T-helper 2 cell treated with Interferon-gamma antibody and Interleukin-4, amounts not matched to agents 5 μg/mL and 100 μg/mL, for 36 hours (primary cell): Measurements from ENCODE around the gene FKTN.
"Not testable (repeated sequence)": the region's sequence is repeated elsewhere in the genome, so short reads cannot be mapped to it uniquely, and the experiment has no call there.

Experiments
- DNase-seq: peaks from one replicate; pipeline ENCODE4 v3.0.0; 2021; ENCODE audit warnings: low spot score
- H3K27ac Mint-ChIP-seq: one replicate; pipeline ENCODE4 v1.8.0; 2021; ENCODE audit warnings: mild to moderate bottlenecking, mixed read lengths
- H3K27me3 Mint-ChIP-seq: one replicate; pipeline ENCODE4 v1.8.0; 2021; ENCODE audit warnings: low read depth, mixed read lengths
- H3K36me3 Mint-ChIP-seq: one replicate; pipeline ENCODE4 v1.8.0; 2021; ENCODE audit warnings: low read depth, mixed read lengths
- H3K4me1 Mint-ChIP-seq: one replicate; pipeline ENCODE4 v1.8.0; 2021; ENCODE audit warnings: low read depth, mixed read lengths
- H3K4me3 Mint-ChIP-seq: one replicate; pipeline ENCODE4 v1.8.0; 2022; ENCODE audit warnings: mild to moderate bottlenecking, moderate library complexity, mixed read lengths
- H3K9me3 Mint-ChIP-seq: one replicate; pipeline ENCODE4 v1.8.0; 2021; ENCODE audit warnings: mixed read lengths

The FKTN gene

GRCh38 chr9:105557804-105558610 lies at the start of gene FKTN:
Gene FKTN (plus strand): TSS chr9:105558131. CDS start chr9:105575033, 16,902 bp downstream.
- peak; percentile 81 for DNase-seq
- Mint-ChIP-seq H3K9me3 (peaks cover 18% of the 10 kb centered on the region), H3K27me3 (no peaks in the 10 kb centered on the region), H3K36me3 (peaks cover 24% of the 10 kb centered on the region), H3K4me3 (peak within 1 kb of the TSS; percentile 93), H3K4me1 (peaks cover 13% of the 10 kb centered on the region), H3K27ac (peak within 1 kb of the TSS; percentile 69)

DNA sequence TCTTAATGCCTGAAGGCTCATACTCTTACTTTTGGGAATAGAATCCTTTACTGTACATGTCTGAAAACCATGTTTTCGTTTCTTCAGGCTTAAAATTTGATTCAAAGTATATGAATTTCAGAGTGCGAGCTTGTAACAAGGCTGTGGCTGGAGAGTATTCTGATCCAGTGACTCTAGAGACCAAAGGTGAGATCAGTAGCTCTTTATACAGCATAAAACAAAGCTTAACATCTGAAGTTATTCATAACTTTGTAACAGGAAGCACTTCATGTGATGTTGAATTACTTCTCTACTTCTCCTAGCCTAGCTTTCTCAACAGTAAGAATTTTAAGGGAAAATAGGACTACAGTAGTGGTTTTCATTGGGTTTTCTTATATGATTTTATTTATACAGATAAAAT lies 49.4 kb upstream of the FKTN start:
- Mint-ChIP-seq H3K27ac (no peak overlapping the region), H3K4me1 (peaks cover 5% of the 10 kb centered on the region), H3K9me3 (no peaks in the 10 kb centered on the region), H3K27me3 (no peaks in the 10 kb centered on the region), H3K36me3 (no peaks in the 10 kb centered on the region), H3K4me3 (no peak overlapping the region)
- DNase-seq, result no peak

DNA sequence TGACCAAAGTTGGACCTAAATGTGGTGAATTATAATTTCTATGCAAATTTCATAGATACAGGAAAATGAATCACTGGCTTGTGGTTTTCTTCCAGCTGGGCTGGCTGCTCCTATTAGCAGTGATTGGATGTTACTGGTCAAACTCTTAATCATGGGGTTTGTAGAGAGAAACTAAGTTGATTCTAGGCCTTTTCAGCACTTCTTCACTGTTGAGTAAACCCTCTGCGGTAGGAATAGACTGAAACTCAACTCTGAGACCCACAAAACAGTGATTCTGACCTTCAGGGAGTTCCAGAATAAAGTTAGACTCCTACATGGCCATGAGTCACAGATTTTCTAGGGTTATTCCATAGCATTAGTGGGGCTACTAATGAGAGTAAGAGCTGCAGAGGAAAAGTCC lies 47.9 kb upstream of the FKTN start:
- H3K4me1 Mint-ChIP-seq, result no peaks in the 10 kb centered on the region
- no peaks in the 10 kb centered on the region for H3K27me3 Mint-ChIP-seq
- H3K36me3 Mint-ChIP-seq, result no peaks in the 10 kb centered on the region
- no peak overlapping the region for H3K27ac Mint-ChIP-seq
- no peaks in the 10 kb centered on the region for H3K9me3 Mint-ChIP-seq
- H3K4me3 Mint-ChIP-seq, result no peak overlapping the region
- no peak for DNase-seq

DNA sequence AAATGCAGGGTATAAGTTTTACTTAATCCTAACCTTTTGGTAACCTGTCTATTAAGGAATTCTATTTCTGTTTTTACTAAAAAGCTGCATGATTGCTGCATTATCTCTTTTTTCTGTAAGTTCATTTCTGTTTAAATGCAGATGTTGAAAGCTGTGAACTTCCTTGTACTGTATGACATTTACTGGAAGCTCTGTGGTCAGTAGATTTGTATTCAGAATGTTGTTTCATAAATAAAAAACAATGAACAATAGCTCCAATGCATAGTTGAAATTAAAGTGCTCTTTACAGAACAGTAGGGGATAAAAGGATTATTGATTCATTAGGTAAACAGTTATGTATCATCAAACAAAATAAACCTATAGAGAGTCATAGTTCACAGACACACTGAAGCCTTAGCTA lies 46.5 kb upstream of the FKTN start:
- Mint-ChIP-seq H3K9me3 (no peaks in the 10 kb centered on the region), H3K36me3 (no peaks in the 10 kb centered on the region), H3K27ac (no peak overlapping the region), H3K4me1 (no peaks in the 10 kb centered on the region), H3K4me3 (no peak overlapping the region), H3K27me3 (no peaks in the 10 kb centered on the region)
- no peak for DNase-seq

DNA sequence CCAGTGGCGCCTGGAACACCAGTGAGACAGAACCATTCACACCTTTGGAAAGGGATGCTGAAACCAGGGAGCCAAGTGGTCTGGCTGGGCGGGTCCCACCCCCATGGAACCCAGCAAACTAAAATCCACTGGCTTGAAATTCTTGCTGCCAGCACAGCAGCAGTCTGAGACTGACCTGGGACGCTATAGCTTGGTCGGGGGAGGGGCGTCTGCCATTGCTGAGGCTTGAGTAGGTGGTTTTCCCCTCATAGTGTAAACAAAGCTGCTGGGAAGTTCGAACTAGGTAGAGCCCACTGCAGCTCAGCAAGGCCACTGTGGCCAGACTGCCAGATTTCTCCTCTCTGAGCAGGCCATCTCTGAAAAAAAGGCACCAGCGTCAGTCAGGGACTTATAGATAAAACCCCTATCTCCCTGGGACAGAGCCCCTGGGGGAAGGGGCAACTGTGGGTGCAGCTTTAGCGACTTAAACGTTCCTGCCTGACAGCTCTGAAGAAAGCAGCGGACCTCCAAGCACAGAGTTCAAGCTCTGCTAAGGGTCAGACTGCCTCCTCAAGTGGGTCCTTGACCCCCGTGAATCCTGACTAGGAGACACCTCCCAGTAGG lies 42.0 kb upstream of the FKTN start:
- H3K4me1 Mint-ChIP-seq, result no peaks in the 10 kb centered on the region
- H3K36me3 Mint-ChIP-seq, result no peaks in the 10 kb centered on the region
- H3K9me3 Mint-ChIP-seq, result no peaks in the 10 kb centered on the region
- H3K27me3 Mint-ChIP-seq, result no peaks in the 10 kb centered on the region
- no peak overlapping the region for H3K4me3 Mint-ChIP-seq
- DNase-seq, result no peak
- H3K27ac Mint-ChIP-seq, result no peak overlapping the region

DNA sequence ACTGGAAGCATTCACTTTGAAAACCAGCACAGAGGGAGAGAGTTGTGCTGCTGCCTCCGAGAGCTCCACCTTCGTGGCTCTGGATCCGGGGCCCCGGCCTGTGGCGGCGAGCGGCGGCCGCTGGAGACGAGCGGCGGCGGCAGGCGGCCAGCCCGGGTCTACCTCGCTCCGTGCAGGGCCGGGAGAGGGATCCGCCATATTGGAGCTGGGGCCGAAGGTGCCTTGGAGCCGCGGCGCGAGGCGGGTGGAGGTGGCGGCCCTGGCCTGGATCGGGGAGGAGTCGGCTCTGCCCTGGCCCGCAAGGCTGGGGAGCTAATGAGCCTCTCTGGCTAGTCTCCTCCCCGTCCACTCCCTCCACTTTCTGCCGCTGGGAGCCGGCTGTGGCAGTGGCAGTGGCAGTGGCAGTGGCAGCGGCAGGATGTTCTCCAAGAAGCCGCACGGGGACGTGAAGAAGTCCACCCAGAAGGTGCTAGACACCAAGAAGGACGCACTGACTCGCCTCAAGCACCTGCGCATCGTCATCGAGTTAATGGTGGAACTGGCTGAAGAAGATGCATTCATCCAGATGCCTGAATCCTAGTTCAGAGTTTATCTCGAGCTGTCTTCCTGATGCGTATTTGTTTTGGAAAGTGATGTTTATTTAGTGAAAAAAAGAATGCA lies 38.1 kb upstream of the FKTN start:
- H3K9me3 Mint-ChIP-seq, H3K4me3 Mint-ChIP-seq, H3K36me3 Mint-ChIP-seq, H3K4me1 Mint-ChIP-seq, H3K27ac Mint-ChIP-seq, H3K27me3 Mint-ChIP-seq: not testable (repeated sequence)
- peak; percentile 38 for DNase-seq

DNA sequence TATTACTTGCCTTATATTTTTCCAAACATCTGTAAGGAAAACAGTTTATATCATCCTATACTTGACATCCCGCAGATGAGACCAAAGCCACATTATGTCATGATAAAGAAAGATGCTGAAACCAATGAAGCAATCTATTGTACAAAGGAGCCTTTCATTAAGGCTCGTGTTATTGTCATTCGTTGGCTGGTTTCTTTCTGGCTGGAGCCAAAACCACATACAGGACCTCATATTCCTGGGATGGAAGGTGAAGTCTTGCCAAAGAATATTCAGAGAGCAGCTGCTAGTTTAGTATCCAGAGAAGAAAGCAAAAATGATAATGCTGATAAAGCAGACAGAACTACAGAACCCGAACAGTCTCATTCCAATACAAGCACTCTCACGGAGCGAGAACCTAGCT lies 36.9 kb upstream of the FKTN start:
- not testable (repeated sequence) for H3K36me3 Mint-ChIP-seq, H3K4me1 Mint-ChIP-seq, H3K9me3 Mint-ChIP-seq, H3K4me3 Mint-ChIP-seq, H3K27ac Mint-ChIP-seq, H3K27me3 Mint-ChIP-seq, DNase-seq

- not testable (repeated sequence) for H3K4me3 Mint-ChIP-seq, H3K27me3 Mint-ChIP-seq, H3K36me3 Mint-ChIP-seq, H3K27ac Mint-ChIP-seq, H3K4me1 Mint-ChIP-seq, H3K9me3 Mint-ChIP-seq, DNase-seq
Measured at GRCh38 chr9:105522618-105523385, 35.1 kb upstream of the FKTN start.

- Mint-ChIP-seq H3K27me3 (peaks cover 2% of the 10 kb centered on the region), H3K9me3 (no peaks in the 10 kb centered on the region), H3K27ac (no peak overlapping the region), H3K4me3 (no peak overlapping the region), H3K4me1 (peaks cover 5% of the 10 kb centered on the region), H3K36me3 (no peaks in the 10 kb centered on the region)
- DNase-seq, result no peak
Measured at GRCh38 chr9:105531530-105531929, 26.4 kb upstream of the FKTN start.

- Mint-ChIP-seq H3K27me3 (peaks cover 2% of the 10 kb centered on the region), H3K27ac (no peak overlapping the region)
Measured at GRCh38 chr9:105535920-105536668, 21.8 kb upstream of the FKTN start.

GRCh38 chr9:105539452-105539851 lies 18.5 kb upstream of the FKTN start:
- no peaks in the 10 kb centered on the region for H3K36me3 Mint-ChIP-seq
- H3K9me3 Mint-ChIP-seq, result no peaks in the 10 kb centered on the region
- no peak for DNase-seq
- no peaks in the 10 kb centered on the region for H3K27me3 Mint-ChIP-seq
- no peak overlapping the region for H3K4me3 Mint-ChIP-seq
- no peak overlapping the region for H3K27ac Mint-ChIP-seq
- H3K4me1 Mint-ChIP-seq, result no peaks in the 10 kb centered on the region

More at GRCh38 chr9:105535920-105536668, 21.8 kb upstream of the FKTN start:
- DNase-seq, result no peak
- H3K9me3 Mint-ChIP-seq, result no peaks in the 10 kb centered on the region
- no peaks in the 10 kb centered on the region for H3K36me3 Mint-ChIP-seq
- H3K4me3 Mint-ChIP-seq, result no peak overlapping the region
- H3K4me1 Mint-ChIP-seq, result peaks cover 5% of the 10 kb centered on the region

GRCh38 chr9:105541838-105542237 lies 16.1 kb upstream of the FKTN start:
- H3K4me3 Mint-ChIP-seq, result no peak overlapping the region
- no peak overlapping the region for H3K27ac Mint-ChIP-seq
- DNase-seq, result no peak
- H3K9me3 Mint-ChIP-seq, result no peaks in the 10 kb centered on the region
- H3K4me1 Mint-ChIP-seq, result no peaks in the 10 kb centered on the region
- H3K36me3 Mint-ChIP-seq, result no peaks in the 10 kb centered on the region
- no peaks in the 10 kb centered on the region for H3K27me3 Mint-ChIP-seq

DNA sequence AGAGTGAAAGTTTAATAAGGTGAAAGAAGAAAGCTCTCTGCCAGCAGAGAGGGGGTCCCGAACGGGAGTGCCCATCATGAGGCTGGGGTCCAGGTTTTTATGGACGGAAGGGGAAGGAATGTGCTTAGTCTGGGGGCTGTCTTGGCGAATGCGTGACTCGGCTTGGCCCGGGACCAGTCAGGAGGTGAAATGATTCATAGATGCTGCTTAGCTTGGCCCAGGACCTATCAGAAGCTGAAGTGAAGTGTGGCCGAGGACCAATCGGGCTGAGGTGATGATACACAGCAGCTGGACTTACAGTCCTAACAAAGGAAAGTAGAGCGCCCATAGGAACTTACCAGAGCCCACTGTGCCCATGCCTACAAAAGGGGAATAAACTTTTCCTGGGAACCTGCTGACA lies 3.9 kb upstream of the FKTN start:
- peaks cover 10% of the 10 kb centered on the region for H3K4me1 Mint-ChIP-seq
- H3K9me3 Mint-ChIP-seq, result no peaks in the 10 kb centered on the region
- H3K4me3 Mint-ChIP-seq, result no peak overlapping the region
- peaks cover 5% of the 10 kb centered on the region for H3K36me3 Mint-ChIP-seq
- no peak overlapping the region for H3K27ac Mint-ChIP-seq
- no peak for DNase-seq
- no peaks in the 10 kb centered on the region for H3K27me3 Mint-ChIP-seq
